ENCODE data around the gene ELP1. TPM values are rescaled to one million over a fixed set of nuclear protein-coding genes. Genes with fewer than 3 reads are reported as not detected.
"Not testable (repeated sequence)": the region's sequence is repeated elsewhere in the genome, so short reads cannot be mapped to it uniquely, and the experiment has no call there.

ELP1 gene
- total and polyA plus RNA-seq, 7 experiments from 2014 or later, result 13.7 to 41.4 (median 25.1) TPM

GRCh38 chr9:108886594-108887271, 47.2 kb downstream of the ELP1 start:
- ATAC-seq; H3K27ac ChIP-seq (ENCODE audit: low read depth, low read length); H3K4me1 ChIP-seq (ENCODE audit: control insufficient read depth in 2 of 2, insufficient read depth in 2 of 2, low read length in 2 of 2); H3K9me3 ChIP-seq (ENCODE audit: control insufficient read depth in 2 of 3, low read length in 3 of 3); DNase-seq; H3K27me3 ChIP-seq (ENCODE audit: control insufficient read depth in 2 of 2, insufficient read depth in 2 of 2, low read length in 2 of 2); H3K4me3 ChIP-seq (ENCODE audit: low read length); POLR2A ChIA-PET; H3K27me3 Mint-ChIP-seq; H3K27ac Mint-ChIP-seq; H3K4me3 Mint-ChIP-seq; H3K9me3 Mint-ChIP-seq: not testable (repeated sequence)
- peaks cover 17 to 60% (median 26%) of the 10 kb centered on the region in 5 donors for H3K36me3 Mint-ChIP-seq
- peaks cover 0 to 11% (median 3%) of the 10 kb centered on the region in 7 donors for H3K4me1 Mint-ChIP-seq
- CTCF ChIA-PET, result interaction anchor here (0.6 kb wide), 1 partner anchor 38 kb away, joined by 4 read pairs; no protein-coding TSS in a partner anchor
- intact Hi-C loops (cut with micrococcal nuclease), result loop anchor here in 1 of 2 donors (10.0 kb wide), 1 partner anchor 438 kb away; the partner anchor contains the start of gene EPB41L4B
- peaks cover 6 to 66% (median 10%) of the 10 kb centered on the region in 3 experiments for H3K36me3 ChIP-seq (ENCODE audit: control insufficient read depth in 2 of 3, insufficient read depth in 3 of 3, low read length in 3 of 3)

- ChIA-PET CTCF (interaction anchor here (0.6 kb wide), 1 partner anchor 39 kb away, joined by 4 read pairs; no protein-coding TSS in a partner anchor), POLR2A (no interaction called here)
- H3K27ac ChIP-seq (ENCODE audit: low read depth, low read length), result no peak overlapping the region
- intact Hi-C loops (cut with micrococcal nuclease), result loop anchor here in 1 of 2 donors (10.0 kb wide), 1 partner anchor 439 kb away; the partner anchor contains the start of gene EPB41L4B
- Mint-ChIP-seq H3K27ac (peak overlapping the region in 1 of 9 donors; percentile 7), H3K4me1 (peaks cover 0 to 11% (median 3%) of the 10 kb centered on the region in 7 donors), H3K27me3 (no peaks in the 10 kb centered on the region), H3K36me3 (peaks cover 13 to 54% (median 25%) of the 10 kb centered on the region in 5 donors), H3K4me3 (no peak overlapping the region), H3K9me3 (no peaks in the 10 kb centered on the region)
- no peaks in the 10 kb centered on the region for H3K27me3 ChIP-seq (ENCODE audit: control insufficient read depth in 2 of 2, insufficient read depth in 2 of 2, low read length in 2 of 2)
- DNase-seq (peak in 1 of 9 donors; percentile 39), ATAC-seq (no peak)
- H3K4me1 ChIP-seq (ENCODE audit: control insufficient read depth in 2 of 2, insufficient read depth in 2 of 2, low read length in 2 of 2), result no peaks in the 10 kb centered on the region
- H3K36me3 ChIP-seq (ENCODE audit: control insufficient read depth in 2 of 3, insufficient read depth in 3 of 3, low read length in 3 of 3), result peaks cover 4 to 60% (median 9%) of the 10 kb centered on the region in 3 experiments
- no peak overlapping the region for H3K4me3 ChIP-seq (ENCODE audit: low read length)
- H3K9me3 ChIP-seq (ENCODE audit: control insufficient read depth in 2 of 3, low read length in 3 of 3), result no peaks in the 10 kb centered on the region
Measured at GRCh38 chr9:108885643-108886348, 48.1 kb downstream of the ELP1 start.

GRCh38 chr9:108884701-108885100, 49.2 kb downstream of the ELP1 start:
- no peak for ATAC-seq
- H3K4me3 ChIP-seq (ENCODE audit: low read length), result no peak overlapping the region
- H3K4me1 Mint-ChIP-seq, result peaks cover 0 to 11% (median 3%) of the 10 kb centered on the region in 7 donors
- H3K36me3 ChIP-seq (ENCODE audit: control insufficient read depth in 2 of 3, insufficient read depth in 3 of 3, low read length in 3 of 3), result peaks cover 0 to 62% (median 4%) of the 10 kb centered on the region in 3 experiments
- H3K27ac ChIP-seq (ENCODE audit: low read depth, low read length), result no peak overlapping the region
- no peak overlapping the region for H3K4me3 Mint-ChIP-seq
- H3K9me3 Mint-ChIP-seq, result no peaks in the 10 kb centered on the region
- H3K9me3 ChIP-seq (ENCODE audit: control insufficient read depth in 2 of 3, low read length in 3 of 3), result no peaks in the 10 kb centered on the region
- no peaks in the 10 kb centered on the region for H3K27me3 Mint-ChIP-seq
- no peak for DNase-seq
- H3K4me1 ChIP-seq (ENCODE audit: control insufficient read depth in 2 of 2, insufficient read depth in 2 of 2, low read length in 2 of 2), result no peaks in the 10 kb centered on the region
- ChIA-PET CTCF (no interaction called here), POLR2A (no interaction called here)
- peaks cover 9 to 54% (median 28%) of the 10 kb centered on the region in 5 donors for H3K36me3 Mint-ChIP-seq
- H3K27me3 ChIP-seq (ENCODE audit: control insufficient read depth in 2 of 2, insufficient read depth in 2 of 2, low read length in 2 of 2), result no peaks in the 10 kb centered on the region
- no peak overlapping the region for H3K27ac Mint-ChIP-seq
- intact Hi-C loops (cut with micrococcal nuclease), result loop anchor here in 1 of 2 donors (10.0 kb wide), 1 partner anchor 440 kb away; the partner anchor contains the start of gene EPB41L4B

- peaks cover 0 to 65% (median 0%) of the 10 kb centered on the region in 3 experiments for H3K36me3 ChIP-seq (ENCODE audit: control insufficient read depth in 2 of 3, insufficient read depth in 3 of 3, low read length in 3 of 3)
- Mint-ChIP-seq H3K27me3 (no peaks in the 10 kb centered on the region), H3K36me3 (peaks cover 13 to 64% (median 27%) of the 10 kb centered on the region in 5 donors), H3K4me1 (peaks cover 0 to 11% (median 3%) of the 10 kb centered on the region in 7 donors), H3K27ac (no peak overlapping the region), H3K4me3 (no peak overlapping the region), H3K9me3 (no peaks in the 10 kb centered on the region)
- H3K9me3 ChIP-seq (ENCODE audit: control insufficient read depth in 2 of 3, low read length in 3 of 3), result no peaks in the 10 kb centered on the region
- CTCF ChIA-PET, result no interaction called here
- POLR2A ChIA-PET, result no interaction called here
- H3K27me3 ChIP-seq (ENCODE audit: control insufficient read depth in 2 of 2, insufficient read depth in 2 of 2, low read length in 2 of 2), result no peaks in the 10 kb centered on the region
- H3K4me1 ChIP-seq (ENCODE audit: control insufficient read depth in 2 of 2, insufficient read depth in 2 of 2, low read length in 2 of 2), result no peaks in the 10 kb centered on the region
- ATAC-seq (no peak), DNase-seq (no peak)
- intact Hi-C loops (cut with micrococcal nuclease), result loop anchor here in 1 of 2 donors (10.0 kb wide), 1 partner anchor 442 kb away; the partner anchor contains the start of gene EPB41L4B
- no peak overlapping the region for H3K27ac ChIP-seq (ENCODE audit: low read depth, low read length)
- no peak overlapping the region for H3K4me3 ChIP-seq (ENCODE audit: low read length)
Measured at GRCh38 chr9:108883085-108883484, 50.8 kb downstream of the ELP1 start.

- DNase-seq (no peak), ATAC-seq (no peak)
- Histone ChIP-seq H3K4me3 (ENCODE audit: low read length) (no peak overlapping the region), H3K4me1 (ENCODE audit: control insufficient read depth in 2 of 2, insufficient read depth in 2 of 2, low read length in 2 of 2) (no peaks in the 10 kb centered on the region), H3K27me3 (ENCODE audit: control insufficient read depth in 2 of 2, insufficient read depth in 2 of 2, low read length in 2 of 2) (no peaks in the 10 kb centered on the region), H3K36me3 (ENCODE audit: control insufficient read depth in 2 of 3, insufficient read depth in 3 of 3, low read length in 3 of 3) (peaks cover 0 to 66% (median 0%) of the 10 kb centered on the region in 3 experiments), H3K9me3 (ENCODE audit: control insufficient read depth in 2 of 3, low read length in 3 of 3) (no peaks in the 10 kb centered on the region), H3K27ac (ENCODE audit: low read depth, low read length) (no peak overlapping the region)
- Mint-ChIP-seq H3K4me1 (peaks cover 0 to 11% (median 3%) of the 10 kb centered on the region in 7 donors), H3K27ac (peak overlapping the region in 2 of 9 donors; percentile 3 to 62), H3K27me3 (no peaks in the 10 kb centered on the region), H3K9me3 (no peaks in the 10 kb centered on the region), H3K4me3 (no peak overlapping the region), H3K36me3 (peaks cover 18 to 67% (median 34%) of the 10 kb centered on the region in 5 donors)
- CTCF ChIA-PET, result no interaction called here
- intact Hi-C loops (cut with micrococcal nuclease), result loop anchor here in 1 of 2 donors (10.0 kb wide), 1 partner anchor 443 kb away; the partner anchor contains the start of gene EPB41L4B
- POLR2A ChIA-PET, result no interaction called here
Measured at GRCh38 chr9:108882052-108882888, 51.7 kb downstream of the ELP1 start.

GRCh38 chr9:108880738-108881316, 53.1 kb downstream of the ELP1 start:
- ATAC-seq, result no peak
- peaks cover 0 to 69% (median 3%) of the 10 kb centered on the region in 3 experiments for H3K36me3 ChIP-seq (ENCODE audit: control insufficient read depth in 2 of 3, insufficient read depth in 3 of 3, low read length in 3 of 3)
- no peak for DNase-seq
- H3K36me3 Mint-ChIP-seq, result peaks cover 14 to 70% (median 44%) of the 10 kb centered on the region in 5 donors
- no peak overlapping the region for H3K4me3 ChIP-seq (ENCODE audit: low read length)
- H3K9me3 Mint-ChIP-seq, result no peaks in the 10 kb centered on the region
- H3K27me3 Mint-ChIP-seq, result no peaks in the 10 kb centered on the region
- H3K4me1 ChIP-seq (ENCODE audit: control insufficient read depth in 2 of 2, insufficient read depth in 2 of 2, low read length in 2 of 2), result no peaks in the 10 kb centered on the region
- ChIA-PET CTCF (no interaction called here), POLR2A (no interaction called here)
- H3K9me3 ChIP-seq (ENCODE audit: control insufficient read depth in 2 of 3, low read length in 3 of 3), result no peaks in the 10 kb centered on the region
- intact Hi-C loops (cut with micrococcal nuclease), result loop anchor here in 1 of 2 donors (10.0 kb wide), 1 partner anchor 444 kb away; the partner anchor contains the start of gene EPB41L4B
- no peaks in the 10 kb centered on the region for H3K27me3 ChIP-seq (ENCODE audit: control insufficient read depth in 2 of 2, insufficient read depth in 2 of 2, low read length in 2 of 2)
- H3K27ac Mint-ChIP-seq, result no peak overlapping the region
- peaks cover 0 to 9% (median 3%) of the 10 kb centered on the region in 7 donors for H3K4me1 Mint-ChIP-seq
- no peak overlapping the region for H3K4me3 Mint-ChIP-seq
- no peak overlapping the region for H3K27ac ChIP-seq (ENCODE audit: low read depth, low read length)
